Endometrial microvascular endothelial cells (primary cell): ENCODE data around the gene FUCA2. TPM values are rescaled to one million over a fixed set of nuclear protein-coding genes. Genes with fewer than 3 reads are reported as not detected.
"Not testable (repeated sequence)": the region's sequence is repeated elsewhere in the genome, so short reads cannot be mapped to it uniquely, and the experiment has no call there.

Source experiments
- in situ Hi-C: cut with HindIII; loops from 2 replicates; pipeline ENCODE4 v1.10.0; 2017; ENCODE audit warnings: low sequenced_read_pairs, low pct_unique_long_range_greater_than_20kb; ENCODE audit errors: inconsistent ontology term
- total RNA-seq: library from RNA; depleted of rRNA; stranded (reverse); fragments of >200 nt; gene quantifications from one replicate; pipeline ENCODE4 v1.2.3, GENCODE V29; 2015; ENCODE audit errors: inconsistent ontology term

The FUCA2 gene
- total RNA-seq, 1 donor from 2014 or later = 123 TPM

GRCh38 chr6:143450453-143451371, 60.8 kb downstream of the FUCA2 start, which contains the start of the genes ADAT2 and PEX3:
TSS of gene ADAT2 (minus strand) at chr6:143450695. CDS start at chr6:143450658, 37 bp downstream.
TSS of gene PEX3 (plus strand) at chr6:143450805. CDS start at chr6:143451043, 238 bp downstream.
- in situ Hi-C loops = no loop called here

GRCh38 chr6:143449714-143450452, 61.6 kb downstream of the FUCA2 start:
- in situ Hi-C loops = no loop called here

GRCh38 chr6:143449082-143449713, 62.3 kb downstream of the FUCA2 start:
- in situ Hi-C loops = no loop called here

- in situ Hi-C loops = not testable (repeated sequence)
These were observed 63.7 kb downstream of the FUCA2 start for GRCh38 chr6:143447865-143448264.

Other genes with a start within 250 kb of the FUCA2 start
- 3.1 TPM for gene ADAT2, start 61.0 kb downstream of the FUCA2 start, total RNA-seq
- 23.0 TPM for gene PEX3, start 60.9 kb downstream of the FUCA2 start, total RNA-seq
- gene PHACTR2, start 166.2 kb upstream of the FUCA2 start, total RNA-seq = 91.1 TPM